Activated gamma-delta T cell (primary cell): ENCODE results near the gene PPP3CA.
"Not testable (repeated sequence)": the region's sequence is repeated elsewhere in the genome, so short reads cannot be mapped to it uniquely, and the experiment has no call there.

Experiments used
- DNase-seq: peaks from one replicate; lab custom pipeline; 2025; lab: John Stamatoyannopoulos, UW

Gene PPP3CA

GRCh38 chr4:101008503-101008902, 338.8 kb downstream of the PPP3CA start:
- DNase-seq = no peak

DNA sequence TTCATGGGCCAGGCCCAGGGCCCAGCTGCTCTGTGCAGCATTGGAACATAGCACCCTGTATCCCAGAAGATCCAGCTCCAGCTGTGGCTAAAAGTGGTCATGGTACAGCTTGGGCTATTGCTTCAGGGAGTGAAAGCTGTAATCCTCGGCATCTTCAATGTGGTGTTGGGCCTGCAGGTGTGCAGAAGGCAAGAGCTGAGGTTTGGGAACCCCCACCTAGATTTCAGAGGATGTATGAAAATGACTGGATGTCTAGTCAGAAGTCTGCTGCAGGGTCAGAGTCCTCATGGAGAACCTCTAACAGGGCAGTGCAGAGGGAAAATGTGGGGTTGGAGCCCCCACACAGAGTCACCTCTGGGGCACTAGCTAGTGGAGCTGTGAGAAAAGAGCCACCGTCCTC, 341.7 kb downstream of the PPP3CA start:
- no peak for DNase-seq

GRCh38 chr4:101000496-101000895, 346.8 kb downstream of the PPP3CA start:
- DNase-seq = no peak

DNA sequence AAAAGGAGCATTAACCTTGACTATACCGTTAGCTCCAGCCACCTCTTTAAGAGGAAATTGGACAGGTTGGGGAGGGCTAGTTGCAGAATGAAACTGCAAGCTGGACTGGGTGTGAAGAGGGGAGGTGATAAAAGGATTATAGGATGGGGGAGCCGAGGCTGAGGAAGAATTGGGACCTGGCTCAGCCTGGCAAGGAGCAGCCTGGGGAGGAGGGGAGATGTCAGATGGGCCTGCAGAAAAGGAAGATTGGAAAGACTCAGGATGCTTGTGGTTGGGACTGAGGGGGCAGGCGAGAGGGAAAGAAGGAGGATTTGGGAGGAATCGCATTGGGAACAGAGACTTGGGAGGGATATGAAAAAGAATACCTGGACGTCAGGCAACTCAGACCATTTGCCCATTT, 351.7 kb downstream of the PPP3CA start:
- DNase-seq = no peak

- DNase-seq = not testable (repeated sequence)
Observed at GRCh38 chr4:100995002-100995401, 352.3 kb downstream of the PPP3CA start.

DNA sequence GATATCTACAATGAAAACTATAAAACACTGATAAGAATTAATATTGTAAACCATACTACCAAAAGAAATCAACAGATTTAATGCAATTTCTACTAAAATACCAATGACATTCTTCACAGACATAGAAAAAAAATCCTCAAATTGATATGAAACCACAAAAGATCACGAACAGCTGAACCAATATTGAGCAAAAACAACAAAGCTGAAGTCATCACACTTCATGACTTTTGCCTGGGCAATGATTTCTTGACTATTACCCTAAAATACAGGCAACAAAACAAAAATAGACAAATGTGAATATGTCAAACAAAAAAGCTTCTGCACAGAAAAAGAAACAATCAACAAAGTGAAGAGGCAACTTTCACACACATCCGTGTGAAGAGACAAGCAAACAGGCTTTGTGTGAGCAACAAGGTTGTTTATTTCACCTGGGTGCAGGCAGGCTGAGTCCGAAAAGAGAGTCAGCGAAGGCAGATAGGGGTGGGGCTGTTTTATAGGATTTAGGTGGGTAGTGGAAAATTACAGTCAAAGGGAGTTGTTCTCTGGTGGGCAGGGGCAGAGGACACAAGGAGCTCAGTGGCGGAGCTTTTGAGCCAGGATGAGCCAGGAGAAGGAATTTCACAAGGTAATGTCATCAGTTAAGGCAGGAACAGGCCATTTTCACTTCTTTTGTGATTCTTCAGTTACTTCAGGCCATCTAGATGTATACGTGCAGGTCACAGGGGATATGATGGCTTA, 355.8 kb downstream of the PPP3CA start:
- not testable (repeated sequence) for DNase-seq

DNA sequence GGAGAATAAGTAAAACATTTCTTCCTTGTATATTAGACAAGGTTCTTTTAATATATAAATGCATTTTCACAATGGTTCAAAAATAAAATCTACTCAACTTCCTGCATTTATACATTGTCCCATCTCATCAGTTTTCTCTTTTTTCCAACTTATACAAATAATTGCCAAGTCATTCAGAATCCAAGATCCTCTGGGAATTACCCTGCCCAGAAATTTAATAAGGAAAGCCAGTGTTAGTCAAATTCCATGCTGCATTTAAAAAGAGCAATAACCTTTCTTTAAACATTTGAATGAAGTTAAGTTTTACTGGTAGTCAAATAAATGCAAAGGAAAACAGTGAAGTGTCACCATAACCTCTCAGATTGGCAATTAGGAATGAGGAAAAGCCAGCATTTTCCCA, 357.9 kb downstream of the PPP3CA start:
- DNase-seq = no peak

DNA sequence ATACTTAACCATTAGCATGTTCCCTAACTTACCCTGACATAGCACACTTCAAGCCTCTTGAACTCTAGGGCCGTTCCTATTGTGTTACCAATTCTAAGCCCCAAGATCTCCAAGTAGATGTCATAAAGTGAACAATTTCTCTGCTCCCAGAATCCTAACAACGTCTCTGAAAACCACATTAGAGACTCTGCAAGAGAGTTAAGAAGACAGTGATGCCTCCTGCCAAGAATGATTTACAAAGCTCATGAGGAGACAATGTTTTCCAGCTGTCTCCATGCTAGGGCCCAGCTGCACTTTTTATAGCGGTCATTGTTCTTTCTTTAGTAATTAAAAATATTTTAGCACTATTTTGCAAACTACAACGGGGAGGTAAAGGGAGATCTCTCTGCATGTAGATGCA, 358.4 kb downstream of the PPP3CA start:
- no peak for DNase-seq

DNA sequence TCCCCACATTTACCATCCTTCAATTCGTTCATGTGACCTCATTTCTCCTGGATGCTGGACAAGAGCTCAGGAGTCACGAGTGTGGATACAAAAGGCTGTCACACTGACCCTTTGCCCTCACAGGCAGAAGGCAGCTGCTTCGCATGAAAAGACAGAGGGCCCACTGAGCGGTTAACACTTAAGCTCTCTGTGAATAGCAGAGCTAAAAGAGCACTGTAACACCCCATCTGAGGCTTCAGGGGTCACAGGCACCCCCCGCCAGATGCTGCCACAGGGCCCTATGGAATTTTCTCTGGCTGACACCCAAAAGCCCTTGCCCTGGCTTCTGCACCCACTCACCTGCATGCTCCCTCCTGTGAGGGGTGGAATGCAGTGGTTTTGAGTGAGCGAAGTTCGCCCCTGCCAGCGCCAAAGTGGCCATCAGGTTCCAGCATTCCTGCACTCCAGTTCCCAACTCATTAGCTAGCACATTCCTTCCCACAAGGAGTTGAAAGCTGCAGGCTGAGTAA, 360.9 kb downstream of the PPP3CA start:
- DNase-seq = no peak

- no peak for DNase-seq
Observed at GRCh38 chr4:100985576-100985975, 361.8 kb downstream of the PPP3CA start.

DNA sequence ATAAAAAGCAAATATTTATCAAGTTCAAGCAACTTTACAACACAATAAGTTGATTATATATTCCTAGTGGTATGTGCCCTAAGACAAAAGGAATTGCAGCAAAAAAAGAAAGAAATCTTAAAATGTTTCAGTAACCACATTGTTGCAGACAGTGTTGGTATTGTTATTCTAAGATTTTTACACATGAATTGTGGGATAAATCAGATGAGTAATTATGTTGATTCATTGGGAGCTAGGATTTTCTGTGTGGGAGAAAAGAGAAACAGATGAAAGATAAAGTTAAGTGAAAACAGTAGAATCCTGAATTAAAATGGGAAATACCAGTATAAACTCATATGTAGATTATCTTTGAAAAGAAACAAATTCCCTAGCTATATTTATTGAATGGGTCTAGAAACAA, 362.4 kb downstream of the PPP3CA start:
- no peak for DNase-seq

DNA sequence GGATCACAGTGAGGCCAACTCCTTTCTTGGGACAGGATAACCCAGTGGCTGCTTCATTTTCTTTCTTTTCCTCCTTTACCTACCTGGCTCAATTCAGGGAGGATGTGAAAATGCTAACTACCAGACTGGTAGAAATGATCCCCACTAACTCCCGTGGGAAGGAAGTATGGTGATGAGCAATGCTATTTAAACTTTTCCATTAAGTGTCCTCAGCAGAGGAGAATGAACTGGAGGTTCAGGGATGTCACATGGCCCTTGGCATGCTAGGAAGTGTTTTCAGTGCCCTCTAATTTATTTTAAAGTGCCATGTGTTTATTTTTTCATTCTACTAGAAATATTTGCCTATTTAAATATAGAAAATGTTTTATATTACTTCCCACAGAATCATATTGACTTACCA, 363.9 kb downstream of the PPP3CA start:
- DNase-seq = no peak

GRCh38 chr4:100982345-100982744, 365.0 kb downstream of the PPP3CA start:
- no peak for DNase-seq

DNA sequence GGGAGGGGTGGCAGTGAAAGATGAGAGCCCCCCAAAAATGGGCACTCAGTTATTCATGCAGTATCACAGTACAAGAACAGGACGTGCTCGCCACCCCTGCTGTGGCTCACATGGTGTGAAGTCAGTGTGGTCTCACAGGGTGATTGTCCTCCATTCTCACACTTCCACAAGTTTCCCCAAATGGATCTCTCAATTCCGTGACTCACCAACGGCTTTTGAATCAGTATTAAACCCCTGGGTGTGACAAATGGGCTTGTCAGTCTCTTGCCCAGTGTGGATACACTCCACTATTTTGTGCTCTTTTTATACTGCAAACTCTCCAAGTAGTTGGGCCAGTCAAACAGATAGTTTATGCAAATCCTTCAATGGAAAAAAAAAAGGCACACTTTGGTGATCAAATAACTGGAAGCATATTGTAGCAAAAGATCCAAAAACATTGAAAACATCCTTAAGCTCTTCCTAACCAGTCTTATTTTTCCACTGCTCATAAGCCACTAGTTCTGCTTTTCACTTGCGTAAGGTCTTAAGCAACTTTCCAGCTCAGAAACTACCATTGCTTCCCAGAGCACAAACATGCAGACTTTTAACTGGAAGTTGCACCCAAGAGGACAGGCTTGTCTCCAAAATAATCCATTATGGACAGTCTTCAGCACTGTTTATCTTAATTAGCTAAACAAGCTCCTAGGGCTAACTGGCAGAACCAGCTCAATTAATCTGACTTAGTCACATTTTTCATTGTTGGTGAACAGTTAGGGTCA, 365.7 kb downstream of the PPP3CA start:
- DNase-seq = no peak

DNA sequence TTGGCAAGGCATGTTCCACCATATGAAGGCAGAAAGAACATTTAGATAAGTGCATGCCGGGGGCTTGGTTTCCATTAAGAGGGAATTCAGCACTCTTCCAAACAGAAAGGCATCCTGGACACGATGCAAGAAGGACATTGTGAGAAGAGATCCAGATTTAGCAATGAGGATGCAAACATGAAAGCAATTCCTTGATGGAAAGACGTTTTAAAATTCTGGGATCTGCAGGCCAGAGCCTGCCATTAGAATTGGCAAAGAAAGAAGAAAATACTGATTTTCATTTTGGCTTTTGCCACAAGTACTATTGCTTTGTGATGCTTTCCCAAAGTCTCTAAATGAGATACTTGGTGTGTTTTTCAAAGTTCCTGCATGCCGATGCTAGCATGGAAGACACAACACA, 367.6 kb downstream of the PPP3CA start:
- DNase-seq = no peak

DNA sequence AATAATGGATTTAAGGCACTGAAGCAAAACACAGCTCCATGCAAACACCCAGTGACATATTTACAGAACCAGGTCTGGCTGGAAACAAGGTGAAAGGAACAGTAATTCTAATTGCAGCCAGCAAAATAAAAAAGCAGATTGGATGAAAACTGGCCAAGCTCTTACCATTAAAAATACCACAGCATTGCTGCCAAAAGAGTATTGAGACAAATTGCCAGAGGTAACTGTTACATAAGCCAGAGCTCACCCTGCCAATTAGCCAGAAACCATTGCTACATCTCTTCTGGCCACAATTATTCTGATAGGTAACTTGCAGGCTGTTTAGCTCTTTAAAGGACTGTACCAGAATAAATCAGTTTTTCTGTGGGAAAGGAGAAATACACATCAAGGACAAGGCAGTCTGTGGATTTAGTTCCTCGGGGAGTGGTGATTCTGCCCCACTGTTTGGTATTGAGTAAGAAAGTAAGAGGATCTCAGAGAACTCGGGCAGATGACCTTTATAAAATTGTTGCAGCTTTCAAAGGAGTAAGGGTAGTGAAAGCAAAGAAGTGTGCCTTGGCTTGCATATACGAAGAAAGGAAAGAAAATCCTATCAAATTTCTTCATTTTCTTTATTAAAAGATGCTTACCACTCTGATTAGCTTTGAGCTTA, 369.5 kb downstream of the PPP3CA start:
- DNase-seq = no peak

DNA sequence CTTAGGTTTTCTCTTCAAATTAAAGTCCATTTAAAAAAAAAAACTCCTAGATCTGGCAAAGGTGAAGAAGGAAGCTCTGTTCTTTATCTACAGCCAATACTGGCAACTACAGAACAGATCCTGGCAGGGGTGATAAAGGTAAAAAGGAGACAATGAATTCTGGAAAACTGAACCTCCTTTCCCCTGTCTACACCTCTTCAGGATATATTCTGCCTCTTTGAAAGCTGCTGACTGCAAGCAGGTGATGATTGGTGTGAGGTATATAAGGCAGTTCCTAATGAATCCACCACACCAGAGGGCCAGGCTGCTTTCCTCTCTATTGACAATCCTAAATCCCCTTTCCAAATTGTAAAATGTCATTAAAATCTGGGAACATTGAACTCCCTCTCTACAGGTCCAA, 370.1 kb downstream of the PPP3CA start:
- DNase-seq = no peak
